Measurements from ENCODE around the gene TGFB1.

DNA sequence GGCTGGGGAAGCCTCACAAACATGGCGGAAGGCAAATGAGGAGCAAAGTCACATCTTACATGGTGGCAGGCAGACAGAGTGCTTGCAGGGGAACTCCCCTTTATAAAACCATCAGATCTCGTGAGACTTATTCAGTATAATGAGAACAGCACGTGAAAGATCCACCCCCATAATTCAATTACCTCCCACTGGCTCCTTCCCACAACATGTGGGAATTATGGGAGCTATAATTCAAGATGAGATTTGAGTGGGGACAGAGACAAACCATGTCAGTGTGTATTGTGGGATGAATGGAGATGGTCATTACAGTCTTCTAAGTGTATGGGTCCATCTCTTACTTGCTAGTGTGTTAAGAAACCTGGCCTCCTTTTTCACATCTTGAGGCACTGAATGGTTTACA is 48.3 kb upstream of the TGFB1 start:
- TF ChIP-seq, protein P1, sequence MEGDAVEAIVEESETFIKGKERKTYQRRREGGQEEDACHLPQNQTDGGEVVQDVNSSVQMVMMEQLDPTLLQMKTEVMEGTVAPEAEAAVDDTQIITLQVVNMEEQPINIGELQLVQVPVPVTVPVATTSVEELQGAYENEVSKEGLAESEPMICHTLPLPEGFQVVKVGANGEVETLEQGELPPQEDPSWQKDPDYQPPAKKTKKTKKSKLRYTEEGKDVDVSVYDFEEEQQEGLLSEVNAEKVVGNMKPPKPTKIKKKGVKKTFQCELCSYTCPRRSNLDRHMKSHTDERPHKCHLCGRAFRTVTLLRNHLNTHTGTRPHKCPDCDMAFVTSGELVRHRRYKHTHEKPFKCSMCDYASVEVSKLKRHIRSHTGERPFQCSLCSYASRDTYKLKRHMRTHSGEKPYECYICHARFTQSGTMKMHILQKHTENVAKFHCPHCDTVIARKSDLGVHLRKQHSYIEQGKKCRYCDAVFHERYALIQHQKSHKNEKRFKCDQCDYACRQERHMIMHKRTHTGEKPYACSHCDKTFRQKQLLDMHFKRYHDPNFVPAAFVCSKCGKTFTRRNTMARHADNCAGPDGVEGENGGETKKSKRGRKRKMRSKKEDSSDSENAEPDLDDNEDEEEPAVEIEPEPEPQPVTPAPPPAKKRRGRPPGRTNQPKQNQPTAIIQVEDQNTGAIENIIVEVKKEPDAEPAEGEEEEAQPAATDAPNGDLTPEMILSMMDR (IDR thresholded peaks at IDR 0.05) = no peak
- no peak for TF ChIP-seq POLR2A (IDR thresholded peaks at IDR 0.05)
